ENCODE measurements around the gene AGAP9. TPM values are rescaled to one million over a fixed set of nuclear protein-coding genes. Genes with fewer than 3 reads are reported as not detected.
"Not testable (repeated sequence)": the region's sequence is repeated elsewhere in the genome, so short reads cannot be mapped to it uniquely, and the experiment has no call there.

The AGAP9 gene
- 1.7 TPM for total RNA-seq
- long read RNA-seq = 0 reads

- peak; percentile 5 for DNase-seq (ENCODE audit: missing footprints)
- intact Hi-C loops (cut with DNase I); ATAC-seq: not testable (repeated sequence)
Observed at GRCh38 chr10:47523475-47523874, at the start of gene AGAP9. TSS of gene AGAP9 (minus strand) at chr10:47523638. CDS start at chr10:47523526, 112 bp downstream.

DNA sequence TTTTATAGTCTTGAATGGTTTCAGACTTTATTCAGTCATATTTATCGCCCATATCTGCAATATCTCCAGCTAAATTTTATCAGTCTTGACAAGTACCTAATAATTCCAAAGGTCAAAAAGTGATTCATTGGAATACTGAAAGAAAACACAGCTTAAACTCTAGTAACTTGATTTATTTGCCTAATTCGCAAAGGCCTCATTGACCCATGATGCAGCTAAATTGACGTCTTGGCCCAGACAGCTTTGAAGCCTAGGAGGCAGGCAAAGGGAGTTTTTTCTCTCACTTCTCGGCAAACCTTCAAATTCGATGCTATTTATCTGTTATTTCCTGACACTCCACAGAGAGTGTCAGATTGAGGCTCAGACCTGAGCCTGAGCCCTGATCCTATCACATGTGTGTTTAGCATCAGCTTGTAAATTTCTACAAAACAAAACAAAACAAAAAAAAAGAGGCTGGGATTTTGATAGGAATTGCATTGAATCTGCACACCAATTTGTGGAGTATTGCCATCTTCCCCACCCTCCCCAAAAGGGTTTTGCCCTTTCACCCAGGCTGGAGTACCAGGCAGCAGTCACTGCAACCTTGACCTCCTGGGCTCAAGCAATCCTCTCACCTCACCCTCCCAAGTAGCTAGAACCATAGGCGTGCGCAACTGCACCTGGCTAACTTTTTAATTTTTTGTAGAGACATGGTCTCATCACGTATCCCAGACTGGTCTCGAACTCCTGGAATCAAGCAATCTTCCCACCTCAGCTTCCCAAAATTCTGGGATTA lies 47.9 kb upstream of the AGAP9 start:
- ATAC-seq; intact Hi-C loops (cut with DNase I); DNase-seq (ENCODE audit: missing footprints): not testable (repeated sequence)

GRCh38 chr10:47566757-47567156 lies 43.3 kb upstream of the AGAP9 start:
- intact Hi-C loops (cut with DNase I); DNase-seq (ENCODE audit: missing footprints); ATAC-seq: not testable (repeated sequence)

GRCh38 chr10:47566108-47566699 lies 42.8 kb upstream of the AGAP9 start:
- ATAC-seq; DNase-seq (ENCODE audit: missing footprints); intact Hi-C loops (cut with DNase I): not testable (repeated sequence)

- peak; percentile 57 for DNase-seq (ENCODE audit: missing footprints)
- peak; percentile 23 for ATAC-seq
- intact Hi-C loops (cut with DNase I) = not testable (repeated sequence)
Observed at GRCh38 chr10:47565517-47565920, 42.1 kb upstream of the AGAP9 start.

GRCh38 chr10:47564953-47565352 lies 41.5 kb upstream of the AGAP9 start:
- DNase-seq (ENCODE audit: missing footprints); intact Hi-C loops (cut with DNase I); ATAC-seq: not testable (repeated sequence)

DNA sequence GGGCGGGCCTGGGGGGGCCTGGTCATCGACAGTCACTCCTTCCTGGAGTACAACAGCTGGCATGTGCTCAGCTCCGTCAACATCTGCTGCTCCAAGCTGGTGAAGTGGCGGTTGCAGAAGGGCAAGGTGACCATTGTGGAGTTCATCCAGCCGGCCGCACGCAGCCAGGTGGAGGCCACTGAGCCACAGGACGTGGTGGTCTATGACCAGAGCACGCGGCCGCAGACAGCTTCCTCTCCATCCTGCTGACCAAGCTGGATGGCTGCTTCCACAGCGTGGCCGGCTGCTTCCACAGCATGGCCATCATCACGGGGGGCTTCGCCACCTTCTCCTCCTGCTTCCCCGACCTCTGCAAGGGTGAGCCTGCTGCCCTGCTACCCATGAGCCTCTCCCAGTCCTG lies 40.9 kb upstream of the AGAP9 start:
- intact Hi-C loops (cut with DNase I); ATAC-seq: not testable (repeated sequence)
- peak; percentile 56 for DNase-seq (ENCODE audit: missing footprints)

DNA sequence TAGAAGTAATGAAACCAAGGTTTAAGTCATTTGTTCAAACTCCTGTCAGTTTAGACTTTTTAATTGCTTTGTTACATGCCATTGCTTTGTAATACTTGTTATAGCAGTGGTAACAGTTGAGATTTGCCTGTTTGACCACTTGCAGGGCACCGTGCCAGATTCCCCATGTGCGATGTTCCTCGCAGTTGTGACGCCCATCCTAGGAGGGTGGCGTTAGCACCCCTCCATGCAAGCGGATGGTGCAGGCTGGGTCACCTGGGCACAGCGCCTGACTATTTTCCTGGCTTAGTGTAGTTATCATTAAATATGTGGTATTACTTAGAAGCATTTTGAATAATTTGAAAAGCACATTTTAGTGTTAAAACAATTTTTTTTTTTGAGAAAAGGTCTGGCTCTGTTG lies 37.0 kb upstream of the AGAP9 start:
- ATAC-seq; DNase-seq (ENCODE audit: missing footprints); intact Hi-C loops (cut with DNase I): not testable (repeated sequence)

DNA sequence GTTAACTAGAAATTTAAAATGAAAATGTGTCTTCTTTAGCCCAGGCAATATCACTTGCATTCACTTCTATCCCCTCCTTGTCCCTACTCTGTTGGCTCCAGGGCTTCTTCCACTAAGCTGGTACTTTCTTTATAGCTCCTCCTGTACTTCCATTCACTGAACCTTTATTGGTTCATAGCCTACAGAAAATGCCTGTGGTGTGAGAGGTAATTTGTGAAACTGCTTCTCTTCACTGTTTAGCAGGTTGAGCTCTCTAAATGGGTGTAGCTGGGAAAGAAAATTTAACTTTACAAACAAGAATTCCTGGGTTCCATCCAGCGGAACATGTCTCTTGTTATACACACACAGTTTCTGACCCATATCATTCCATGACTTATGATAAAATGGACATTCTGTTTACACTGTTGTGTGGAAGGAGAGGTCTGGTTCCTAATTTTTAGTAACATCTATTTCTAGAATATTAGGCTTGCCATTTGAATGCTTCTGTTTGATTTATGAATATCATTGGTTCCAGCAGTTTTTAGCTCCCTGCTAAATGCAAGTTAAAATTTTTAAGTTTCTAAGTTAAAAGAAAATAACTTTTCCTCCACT lies 36.4 kb upstream of the AGAP9 start:
- intact Hi-C loops (cut with DNase I); DNase-seq (ENCODE audit: missing footprints); ATAC-seq: not testable (repeated sequence)

DNA sequence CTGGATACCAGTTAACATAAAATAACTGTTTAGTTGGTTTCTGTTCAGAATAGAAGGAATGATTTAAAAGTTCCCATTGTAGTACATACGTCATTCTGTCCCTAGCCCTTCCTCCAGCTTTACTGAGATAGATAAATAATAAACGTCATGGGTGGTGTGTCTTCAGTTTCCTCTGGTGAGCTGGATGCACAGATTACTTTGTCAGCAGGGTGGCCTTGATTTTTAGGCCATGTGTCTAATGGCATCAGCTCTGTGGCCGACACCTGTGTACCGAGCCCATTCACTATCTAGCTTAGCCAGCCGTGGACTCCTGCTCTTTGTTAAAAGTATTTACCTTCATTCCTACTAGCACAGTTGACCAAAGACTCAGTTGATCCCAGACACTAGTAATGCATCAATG lies 34.7 kb upstream of the AGAP9 start:
- DNase-seq (ENCODE audit: missing footprints); ATAC-seq; intact Hi-C loops (cut with DNase I): not testable (repeated sequence)

DNA sequence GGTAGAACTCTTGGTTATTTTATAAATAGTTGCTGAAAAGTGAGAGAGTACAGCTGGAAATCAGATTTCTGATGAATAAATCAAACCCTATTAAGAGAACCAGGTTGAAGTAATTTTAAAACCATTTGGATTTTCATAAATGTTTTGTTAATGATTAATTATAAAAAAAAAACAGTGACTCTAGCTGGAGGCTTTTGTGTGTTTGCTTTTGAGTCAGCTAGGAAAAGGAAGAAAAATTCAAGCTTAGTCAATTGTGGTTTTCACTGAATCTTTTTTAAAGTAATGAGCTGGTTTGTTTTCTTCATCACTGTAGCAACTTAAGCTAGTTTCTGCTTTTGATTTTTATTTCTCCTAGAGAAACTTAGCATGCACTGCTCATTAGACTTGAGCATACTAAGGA lies 34.2 kb upstream of the AGAP9 start:
- DNase-seq (ENCODE audit: missing footprints); ATAC-seq; intact Hi-C loops (cut with DNase I): not testable (repeated sequence)

DNA sequence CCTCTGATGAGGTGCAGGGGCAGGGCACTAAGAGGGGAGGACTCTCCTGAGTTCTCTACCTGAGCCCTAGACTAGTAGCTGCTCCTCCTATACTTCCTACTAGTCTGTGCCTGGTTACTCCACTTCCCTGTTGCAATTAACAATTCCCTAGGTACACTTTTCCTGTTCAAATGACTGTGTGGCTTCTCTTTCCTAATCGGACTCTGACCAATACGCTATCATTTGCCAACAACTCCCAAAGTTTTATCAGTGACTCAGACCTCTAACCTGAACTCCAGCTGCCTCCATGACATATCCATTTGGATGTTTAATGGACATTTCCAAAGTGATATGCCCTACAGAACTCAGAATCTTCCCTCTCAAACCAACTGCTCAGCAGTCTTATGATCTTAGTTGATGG lies 31.9 kb upstream of the AGAP9 start:
- DNase-seq (ENCODE audit: missing footprints); intact Hi-C loops (cut with DNase I); ATAC-seq: not testable (repeated sequence)

- intact Hi-C loops (cut with DNase I); DNase-seq (ENCODE audit: missing footprints): not testable (repeated sequence)
Observed at GRCh38 chr10:47554552-47554951, 31.1 kb upstream of the AGAP9 start.

GRCh38 chr10:47553860-47554247 lies 30.4 kb upstream of the AGAP9 start:
- DNase-seq (ENCODE audit: missing footprints); ATAC-seq; intact Hi-C loops (cut with DNase I): not testable (repeated sequence)

More at GRCh38 chr10:47554552-47554951, 31.1 kb upstream of the AGAP9 start:
- ATAC-seq = not testable (repeated sequence)

GRCh38 chr10:47553214-47553859 lies 29.9 kb upstream of the AGAP9 start:
- intact Hi-C loops (cut with DNase I) = not testable (repeated sequence)
- ATAC-seq = peak; percentile 94
- DNase-seq (ENCODE audit: missing footprints) = peak; percentile 86

GRCh38 chr10:47552719-47553118 lies 29.3 kb upstream of the AGAP9 start:
- intact Hi-C loops (cut with DNase I); DNase-seq (ENCODE audit: missing footprints): not testable (repeated sequence)
- ATAC-seq = peak; percentile 58

DNA sequence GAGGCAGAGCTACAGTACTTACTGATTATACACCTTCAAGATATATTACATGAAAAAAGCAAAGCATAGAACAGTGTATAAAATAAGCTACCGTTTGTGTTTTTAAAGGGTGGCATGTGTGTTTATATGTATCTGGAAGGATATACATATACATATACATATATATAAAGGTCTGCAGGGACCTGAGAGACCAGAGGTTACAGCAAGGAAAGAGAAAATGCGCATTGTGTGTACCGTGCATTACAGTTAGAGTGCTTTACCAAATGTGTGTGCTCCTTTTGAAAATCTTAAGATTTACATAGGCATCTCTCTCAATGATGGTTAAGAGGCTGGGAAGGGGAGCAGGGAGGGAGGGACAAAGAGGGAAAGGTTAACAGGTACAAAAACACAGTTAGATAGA lies 23.8 kb upstream of the AGAP9 start:
- ATAC-seq; DNase-seq (ENCODE audit: missing footprints); intact Hi-C loops (cut with DNase I): not testable (repeated sequence)

GRCh38 chr10:47536430-47536829 lies 13.0 kb upstream of the AGAP9 start:
- ATAC-seq; DNase-seq (ENCODE audit: missing footprints): not testable (repeated sequence)

GRCh38 chr10:47502313-47502712 lies 21.1 kb downstream of the AGAP9 start:
- intact Hi-C loops (cut with DNase I); ATAC-seq; DNase-seq (ENCODE audit: missing footprints): not testable (repeated sequence)

More at GRCh38 chr10:47536430-47536829, 13.0 kb upstream of the AGAP9 start:
- intact Hi-C loops (cut with DNase I) = not testable (repeated sequence)

Data from Right ventricle myocardium inferior (tissue), 1 donor.